ENCODE measurements around the gene MEIS2.

GRCh38 chr15:37037850-37038715, 62.3 kb downstream of the MEIS2 start:
- TF ChIP-seq CTCF (IDR thresholded peaks at IDR 0.05) (no peak), POLR2AphosphoS5 (IDR thresholded peaks at IDR 0.05; ENCODE audit: insufficient read depth in 1 of 2, low read depth in 1 of 2) (no peak)

Data from vagina (tissue), 2 donors.